GM21825 (cell line): Measurements from ENCODE around the gene SIRT6.
"Not testable (repeated sequence)": the region's sequence is repeated elsewhere in the genome, so short reads cannot be mapped to it uniquely, and the experiment has no call there.

Experiments
- ATAC-seq: cut with Tn5 transposase; IDR thresholded peaks from one replicate; pipeline ENCODE4 v1.9.1; 2021; ENCODE audit warnings: mild to moderate bottlenecking, moderate library complexity; ENCODE audit not compliant: unreplicated experiment

Gene SIRT6

GRCh38 chr19:4182084-4182810 is at the start of gene SIRT6, which contains the start of gene ANKRD24:
TSS of gene SIRT6 (minus strand) at chr19:4182563. CDS start at chr19:4182539, 24 bp downstream.
TSS of gene ANKRD24 (plus strand) at chr19:4182689. CDS start at chr19:4186426, 3,737 bp downstream.
- ATAC-seq: peak; percentile 67

DNA sequence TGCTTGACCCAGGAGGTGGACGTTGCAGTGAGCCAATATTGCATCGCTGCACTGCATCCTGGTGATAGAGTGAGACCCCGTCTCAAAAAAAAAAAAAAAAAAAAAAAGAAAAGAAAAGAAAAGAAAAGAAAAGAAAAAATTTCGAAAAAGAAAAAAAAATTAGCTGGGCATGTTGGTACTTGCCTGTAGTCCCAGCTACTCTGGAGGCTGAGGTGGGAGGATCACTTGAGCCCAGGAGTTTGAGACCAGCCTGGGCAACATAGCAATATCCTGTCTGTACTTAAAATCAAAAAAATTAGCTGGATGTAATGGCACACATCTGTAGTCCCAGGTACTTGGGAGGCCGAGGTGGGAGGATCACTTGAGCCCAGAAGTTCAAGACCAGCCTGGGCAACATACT is 49.8 kb upstream of the SIRT6 start:
- ATAC-seq: not testable (repeated sequence)

- ATAC-seq: not testable (repeated sequence)
Measured at GRCh38 chr19:4231521-4231920, 49.2 kb upstream of the SIRT6 start.

- not testable (repeated sequence) for ATAC-seq
Measured at GRCh38 chr19:4230237-4230636, 47.9 kb upstream of the SIRT6 start.

- peak; percentile 62 for ATAC-seq
Measured at GRCh38 chr19:4229179-4229931, 47.0 kb upstream of the SIRT6 start, which contains the start of gene EBI3. TSS of gene EBI3 (plus strand) at chr19:4229523. CDS start at chr19:4229551, 28 bp downstream.

- ATAC-seq: no peak
Measured at GRCh38 chr19:4228765-4229178, 46.4 kb upstream of the SIRT6 start.

DNA sequence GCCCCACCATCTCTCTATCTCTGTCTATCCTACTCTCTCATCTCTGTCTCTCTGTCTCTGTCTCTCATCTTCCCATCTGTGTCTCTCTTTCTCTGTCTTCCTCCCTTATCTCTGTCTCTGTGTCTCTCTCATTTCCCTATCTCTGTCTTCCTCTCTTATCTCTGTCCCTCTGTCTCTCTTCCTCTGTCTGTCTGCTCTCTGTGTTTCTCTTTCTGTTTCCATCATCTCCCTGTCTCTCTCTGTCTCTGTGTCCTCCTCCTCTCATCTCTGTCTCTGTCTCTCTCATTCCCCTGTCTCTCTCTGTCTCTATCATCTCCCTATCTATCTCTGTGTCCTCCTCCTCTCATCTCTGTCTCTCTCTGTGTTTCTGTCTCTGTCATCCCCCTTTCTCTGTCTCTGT is 45.4 kb upstream of the SIRT6 start:
- no peak for ATAC-seq

DNA sequence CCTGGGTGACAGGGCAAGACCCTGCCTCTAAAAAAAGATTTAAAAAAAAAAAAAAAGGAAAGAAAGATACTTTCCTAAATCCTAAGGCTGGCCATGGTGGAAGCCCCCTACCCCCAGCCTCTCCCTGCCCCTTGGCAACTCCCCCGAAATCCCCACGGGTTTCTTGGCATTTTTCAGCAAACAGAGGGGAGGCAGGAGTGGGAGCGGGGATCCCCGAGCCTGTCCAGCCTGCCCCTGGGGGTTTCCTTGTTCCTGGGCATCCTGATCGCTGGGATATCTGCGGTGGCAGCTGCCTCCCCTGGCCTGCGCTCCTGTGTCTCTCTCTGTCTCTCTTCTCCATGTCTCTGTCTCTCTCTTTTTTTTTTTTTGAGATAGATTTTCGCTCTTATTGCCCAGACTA is 43.5 kb upstream of the SIRT6 start:
- no peak for ATAC-seq

DNA sequence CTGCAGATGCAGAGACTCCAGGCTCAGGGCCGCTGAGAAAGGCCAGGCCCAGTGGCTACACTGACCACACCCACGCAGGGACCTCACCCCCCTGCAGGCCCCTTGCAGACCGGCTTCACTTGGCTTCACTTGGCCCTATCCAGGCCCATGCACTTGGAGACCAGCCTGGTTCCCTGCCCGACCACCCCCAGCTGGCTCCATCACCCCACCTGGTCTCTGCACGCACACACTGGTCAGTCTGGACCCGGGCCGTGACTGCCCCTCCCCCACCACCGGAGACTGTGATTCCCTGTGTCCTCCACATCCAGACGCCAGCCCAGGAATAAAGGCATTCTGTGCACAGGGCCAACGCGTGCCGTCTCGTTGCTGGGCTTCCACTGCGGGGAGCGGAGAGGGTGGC is 42.1 kb upstream of the SIRT6 start:
- no peak for ATAC-seq

- no peak for ATAC-seq
Measured at GRCh38 chr19:4220188-4220587, 37.8 kb upstream of the SIRT6 start.

GRCh38 chr19:4218523-4218922 is 36.2 kb upstream of the SIRT6 start:
- not testable (repeated sequence) for ATAC-seq

DNA sequence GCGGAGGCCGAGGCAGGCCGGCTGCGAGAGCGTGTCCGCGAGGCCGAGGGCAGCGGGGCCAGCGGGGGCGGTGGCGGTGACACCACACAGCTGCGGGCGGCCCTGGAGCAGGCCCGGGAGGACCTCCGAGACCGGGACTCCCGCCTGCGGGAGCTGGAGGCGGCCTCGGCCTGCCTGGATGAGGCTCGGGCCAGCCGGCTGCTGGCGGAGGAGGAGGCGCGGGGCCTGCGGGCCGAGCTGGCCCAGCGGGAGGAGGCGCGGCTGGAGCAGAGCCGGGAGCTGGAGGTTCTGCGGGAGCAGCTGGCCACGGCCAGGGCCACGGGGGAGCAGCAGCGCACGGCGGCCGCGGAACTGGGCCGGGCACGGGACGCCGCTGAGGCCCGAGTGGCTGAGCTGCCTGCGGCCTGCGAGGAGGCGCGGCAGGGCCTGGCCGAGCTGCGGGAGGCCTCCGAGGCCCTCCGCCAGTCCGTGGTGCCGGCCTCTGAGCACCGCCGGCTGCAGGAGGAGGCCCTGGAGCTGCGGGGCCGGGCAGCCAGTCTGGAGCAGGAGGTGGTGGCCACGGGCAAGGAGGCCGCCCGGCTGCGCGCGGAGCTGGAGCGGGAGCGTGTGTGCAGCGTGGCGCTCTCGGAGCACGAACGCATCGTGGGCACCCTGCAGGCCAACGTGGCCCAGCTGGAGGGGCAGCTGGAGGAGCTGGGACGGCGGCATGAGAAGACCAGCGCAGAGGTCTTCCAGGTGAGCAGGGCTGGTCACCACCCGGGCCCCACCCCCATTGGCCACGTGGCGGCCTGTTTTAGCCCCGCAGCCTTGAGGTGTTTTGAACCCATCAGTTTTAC is 35.3 kb upstream of the SIRT6 start:
- no peak for ATAC-seq

DNA sequence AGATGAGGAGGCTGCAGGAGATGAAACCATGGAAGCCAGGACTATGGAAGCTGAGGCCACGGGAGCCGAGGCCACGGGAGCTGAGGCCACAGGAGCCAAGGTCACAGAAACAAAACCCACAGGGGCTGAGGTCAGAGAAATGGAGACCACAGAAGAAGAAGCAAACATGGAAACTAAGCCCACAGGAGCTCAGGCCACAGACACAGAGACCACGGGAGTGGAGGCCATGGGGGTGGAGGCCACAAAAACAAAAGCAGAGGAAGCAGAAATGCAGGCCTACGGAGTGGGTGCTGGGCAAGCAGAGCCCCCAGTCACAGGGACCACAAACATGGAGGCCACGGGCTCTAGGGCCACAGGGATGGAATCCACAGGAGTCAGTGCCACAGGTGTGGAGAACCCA is 34.5 kb upstream of the SIRT6 start:
- ATAC-seq: no peak

GRCh38 chr19:4215807-4216206 is 33.4 kb upstream of the SIRT6 start:
- ATAC-seq: no peak

- ATAC-seq: no peak
Measured at GRCh38 chr19:4213116-4213515, 30.8 kb upstream of the SIRT6 start.

DNA sequence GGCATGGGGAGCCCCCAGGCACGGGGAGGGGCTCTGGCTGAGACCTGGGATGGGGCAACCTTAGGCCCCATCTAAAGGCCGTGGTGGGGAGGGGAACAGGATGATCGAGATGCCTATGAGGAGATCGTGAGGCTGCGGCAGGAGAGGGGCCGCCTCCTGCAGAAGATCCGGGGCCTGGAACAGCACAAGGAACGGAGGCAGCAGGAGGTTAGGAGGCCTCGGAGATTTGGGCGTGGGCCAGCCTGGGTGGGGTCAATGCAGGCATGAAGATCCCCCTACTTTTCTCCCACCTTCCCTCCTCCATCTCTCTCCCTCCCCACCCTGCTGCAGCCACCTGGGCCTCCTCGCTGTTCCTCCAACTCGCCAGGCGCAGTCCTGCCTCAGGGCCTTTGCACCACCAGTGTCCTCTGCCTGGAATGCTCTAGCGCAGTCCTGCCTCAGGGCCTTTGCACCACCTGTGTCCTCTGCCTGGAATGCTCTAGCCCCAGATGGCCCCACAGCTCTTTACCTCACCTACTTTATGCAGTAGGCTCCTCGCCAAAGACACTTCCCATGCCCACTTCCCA is 27.9 kb upstream of the SIRT6 start:
- no peak for ATAC-seq

- no peak for ATAC-seq
Measured at GRCh38 chr19:4208385-4209094, 26.2 kb upstream of the SIRT6 start.

GRCh38 chr19:4206818-4207484 is 24.6 kb upstream of the SIRT6 start:
- no peak for ATAC-seq

- no peak for ATAC-seq
Measured at GRCh38 chr19:4201798-4202197, 19.4 kb upstream of the SIRT6 start.
